Fibroblast of skin of right biceps (primary cell): ENCODE data around the gene JCHAIN.
"Not testable (repeated sequence)": the region's sequence is repeated elsewhere in the genome, so short reads cannot be mapped to it uniquely, and the experiment has no call there.

Source experiments
- DNase-seq: peaks from one replicate; pipeline ENCODE4 v3.0.0-alpha.2; 2013

The JCHAIN gene

DNA sequence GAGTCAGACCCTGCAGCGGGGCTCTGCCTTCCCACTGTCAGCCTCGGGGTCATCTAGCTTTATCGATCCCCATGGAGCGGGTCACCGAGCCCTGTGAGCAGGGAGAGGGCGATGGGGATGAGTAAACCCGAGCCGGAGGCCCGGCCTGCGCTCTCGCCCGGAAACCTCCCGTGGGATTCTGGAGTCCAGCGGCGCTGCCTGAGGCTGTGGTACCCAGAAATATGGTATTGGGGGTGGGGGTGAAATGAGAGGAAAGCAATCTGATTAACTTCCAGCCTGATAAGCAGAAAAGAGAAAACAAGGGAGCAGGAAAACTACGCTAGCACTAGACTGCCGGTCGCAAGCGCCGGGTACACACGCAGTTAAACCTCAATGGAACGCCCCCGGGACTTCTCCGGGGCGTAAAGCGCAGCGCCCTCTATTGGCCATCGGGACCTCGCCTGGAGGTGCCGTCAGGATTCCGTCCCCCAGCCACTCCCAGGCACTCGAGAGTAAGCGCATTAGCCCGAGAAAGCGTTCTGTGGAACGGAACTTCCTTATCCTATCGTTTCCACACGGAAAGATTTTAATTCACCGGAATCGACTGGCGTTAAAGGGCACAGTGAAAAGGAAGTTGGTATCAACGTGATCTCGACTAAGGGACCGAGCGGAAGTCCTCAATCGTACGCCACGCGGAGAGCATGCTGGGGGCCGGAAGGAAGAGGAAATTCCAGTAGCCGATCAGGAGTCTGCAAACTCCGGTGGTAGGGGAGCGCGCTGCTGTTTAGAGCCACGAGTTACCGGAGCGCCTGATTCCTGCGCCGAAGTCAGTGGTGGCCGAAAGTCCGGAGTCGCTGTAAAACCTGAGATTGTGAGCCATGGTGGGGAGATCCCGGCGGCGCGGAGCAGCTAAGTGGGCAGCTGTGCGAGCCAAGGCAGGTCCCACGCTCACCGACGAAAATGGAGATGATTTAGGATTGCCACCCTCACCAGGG is 21.8 kb upstream of the JCHAIN start, which contains the start of gene UTP3:
UTP3 (plus strand) TSS at position 712 of the 974 bp plus-strand sequence; CDS start at position 858, 146 bp downstream.
- DNase-seq = peak; percentile 100

DNA sequence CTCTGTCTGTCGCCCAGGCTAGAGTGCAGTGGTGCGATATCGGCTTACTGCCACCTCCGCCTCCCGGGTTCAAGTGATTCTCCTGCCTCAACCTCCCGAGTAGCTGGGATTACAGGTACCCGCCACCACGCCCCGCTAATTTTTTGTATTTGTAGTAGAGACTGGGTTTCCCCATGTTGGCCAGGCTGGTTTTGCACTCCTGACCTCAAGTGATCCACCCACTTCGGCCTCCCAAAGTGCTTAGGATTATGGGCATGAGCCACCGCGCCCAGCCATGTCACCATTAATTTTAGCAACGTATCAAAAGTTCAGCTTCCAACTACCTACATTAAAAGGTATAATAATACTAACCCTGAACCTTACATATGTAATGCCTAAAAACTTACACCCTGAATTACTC is 21.1 kb upstream of the JCHAIN start:
- no peak for DNase-seq

DNA sequence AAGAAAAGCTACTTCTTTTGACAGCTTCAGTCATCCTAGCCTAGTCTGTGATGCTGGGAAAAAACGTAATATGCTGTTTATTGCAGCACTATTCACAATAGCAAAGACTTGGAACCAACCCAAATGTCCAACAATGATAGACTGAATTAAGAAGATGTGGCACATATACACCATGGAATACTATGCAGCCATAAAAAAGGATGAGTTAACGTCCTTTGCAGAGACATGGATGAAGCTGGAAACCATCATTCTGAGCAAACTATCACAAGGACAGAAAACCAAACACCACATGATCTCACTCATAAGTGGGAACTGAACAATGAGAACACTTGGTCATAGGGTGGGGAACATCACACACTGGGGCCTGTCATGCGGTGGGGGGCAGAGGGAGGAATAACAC is 15.8 kb upstream of the JCHAIN start:
- not testable (repeated sequence) for DNase-seq

DNA sequence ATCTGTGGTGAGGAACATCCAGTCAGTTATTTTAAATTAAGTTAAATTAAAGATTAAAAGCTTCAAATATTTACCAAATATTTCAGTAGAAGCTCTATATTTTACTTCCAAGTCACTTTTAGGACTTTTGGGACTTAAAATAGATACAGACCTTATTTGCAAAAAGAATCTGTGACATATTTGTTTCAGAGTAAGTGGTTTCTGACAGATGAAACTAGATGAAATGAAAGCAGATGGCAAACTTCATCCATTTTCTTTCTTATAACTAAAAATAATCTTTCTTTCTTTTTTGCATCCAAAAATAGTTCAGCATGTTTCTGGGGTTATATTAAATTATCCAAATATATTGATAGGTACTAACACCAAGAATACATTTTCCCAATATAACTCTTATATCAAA is 15.4 kb upstream of the JCHAIN start:
- no peak for DNase-seq

DNA sequence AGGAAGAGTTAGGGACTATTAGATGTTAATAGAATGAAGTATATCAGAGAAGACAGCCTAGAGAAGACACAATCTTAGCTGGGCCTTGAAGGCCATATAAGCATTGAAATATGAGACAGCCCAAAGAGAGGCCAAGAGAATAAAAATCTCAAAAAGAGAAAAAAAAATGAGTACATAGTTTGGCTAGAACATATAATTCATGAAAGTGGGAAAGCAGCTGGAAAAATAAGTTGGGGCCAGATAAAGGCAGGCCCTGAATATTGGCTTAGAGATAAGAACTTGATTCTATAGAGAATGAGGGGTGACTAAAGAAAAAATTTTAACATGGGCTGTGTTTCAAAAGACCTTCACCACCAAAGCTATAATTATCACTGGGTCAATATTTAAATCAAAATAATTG is 14.6 kb upstream of the JCHAIN start:
- no peak for DNase-seq

DNA sequence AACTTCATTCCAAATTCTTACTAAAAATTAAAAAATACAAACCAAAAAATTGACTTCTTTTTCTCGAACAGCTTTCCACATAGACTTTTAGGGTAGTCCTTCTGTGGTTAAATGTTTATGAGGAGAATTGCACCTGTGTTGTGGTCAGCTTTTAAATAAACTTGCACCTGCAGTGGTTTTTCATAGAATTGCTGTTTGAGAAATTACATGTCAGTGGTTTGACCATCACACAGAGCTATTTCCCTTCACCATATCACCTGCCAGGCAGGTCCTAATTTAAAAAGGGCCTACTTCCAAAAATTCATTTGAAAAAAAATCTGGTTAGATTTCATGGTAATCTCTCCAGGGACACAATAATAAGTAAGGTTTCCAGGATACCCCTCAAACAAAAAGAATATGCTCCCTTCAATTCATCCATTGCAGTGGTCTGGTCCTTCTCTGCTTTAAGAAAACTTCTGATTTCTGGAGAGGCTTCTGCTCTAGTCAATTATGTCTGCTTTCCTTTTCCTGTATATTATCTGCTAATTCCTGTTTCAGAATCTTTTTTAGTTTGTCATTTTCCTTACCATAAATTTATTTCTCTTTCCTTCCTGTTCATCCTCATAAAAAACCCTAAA is 12.2 kb upstream of the JCHAIN start:
- DNase-seq = no peak

DNA sequence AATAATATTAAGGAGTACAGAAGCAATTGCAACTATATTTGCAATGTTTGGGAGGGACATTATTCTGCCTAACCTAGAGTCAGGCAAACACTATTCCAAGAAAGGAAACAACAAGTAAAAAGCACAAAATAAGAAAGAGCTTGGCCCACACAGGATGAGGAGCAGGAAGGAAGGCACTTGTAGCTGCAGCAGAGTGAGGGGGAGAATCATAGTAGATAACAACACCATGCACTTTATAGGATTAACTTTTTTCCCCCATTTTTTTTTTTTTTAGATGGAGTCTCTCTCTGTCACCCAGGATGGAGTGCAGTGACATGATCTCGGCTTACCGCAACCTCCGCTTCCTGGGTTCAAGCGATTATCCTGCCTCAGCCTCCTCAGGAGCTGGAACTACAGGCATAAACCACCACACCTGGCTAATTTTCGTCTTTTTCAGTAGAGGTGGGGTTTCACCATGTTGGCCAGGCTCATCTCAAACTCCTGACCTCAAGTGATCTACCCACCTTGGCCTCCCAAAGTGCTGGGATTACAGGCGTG is 10.3 kb upstream of the JCHAIN start:
- DNase-seq = no peak

DNA sequence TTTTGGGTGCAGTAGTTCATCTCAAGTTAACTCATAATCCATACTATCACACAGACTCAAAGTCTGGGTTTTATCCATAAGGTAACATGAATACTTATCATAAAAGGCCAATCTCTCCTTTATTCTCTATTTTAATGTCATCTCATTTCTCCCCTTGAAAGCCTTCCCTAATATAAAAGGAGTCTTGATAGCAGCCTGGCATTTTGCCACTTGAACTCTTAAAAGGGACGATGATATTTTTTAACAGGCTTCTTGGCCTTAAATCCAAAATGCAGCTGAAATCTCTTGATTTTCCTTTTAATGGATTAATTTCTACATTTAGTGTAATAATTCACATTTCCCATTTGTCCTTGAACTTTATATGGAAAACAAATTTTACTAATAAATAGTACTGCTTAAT is 8.4 kb upstream of the JCHAIN start:
- DNase-seq = no peak

DNA sequence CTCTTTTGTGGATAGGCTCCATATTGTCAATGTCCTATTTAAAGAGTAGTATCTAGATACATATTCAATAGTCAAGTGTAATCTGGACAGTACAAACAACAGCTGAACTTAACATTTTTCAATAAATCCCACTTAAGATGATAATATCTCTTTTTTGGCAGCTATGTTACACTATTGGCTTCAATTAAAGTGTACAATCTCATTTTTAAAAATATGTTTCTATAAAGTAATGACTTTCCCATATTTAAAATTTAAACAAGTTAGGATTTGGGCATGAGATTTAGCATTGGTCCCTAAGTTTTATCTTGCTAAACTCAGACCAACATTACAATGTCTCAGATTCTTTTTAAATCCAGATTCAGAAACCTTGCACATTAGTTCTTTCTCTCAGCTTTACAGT is 7.9 kb upstream of the JCHAIN start:
- no peak for DNase-seq

DNA sequence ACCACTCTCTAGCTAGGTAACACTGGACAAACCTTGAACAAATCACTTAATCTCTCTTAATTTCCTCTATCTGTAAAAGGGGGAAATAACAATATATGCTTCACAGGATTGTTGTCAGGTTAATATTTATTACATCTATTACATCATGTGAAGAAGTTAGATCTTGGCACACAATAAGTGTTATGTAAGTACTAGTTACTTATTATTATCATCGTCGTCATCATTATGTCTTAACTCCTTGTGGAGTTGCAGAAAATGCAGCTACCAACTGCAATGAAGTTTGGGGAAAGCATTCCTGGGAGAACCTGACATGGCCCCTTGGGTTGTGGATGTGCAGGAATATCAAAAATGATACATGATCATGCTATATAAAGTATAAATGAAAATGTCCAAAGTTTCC is 4.8 kb upstream of the JCHAIN start:
- DNase-seq = no peak

DNA sequence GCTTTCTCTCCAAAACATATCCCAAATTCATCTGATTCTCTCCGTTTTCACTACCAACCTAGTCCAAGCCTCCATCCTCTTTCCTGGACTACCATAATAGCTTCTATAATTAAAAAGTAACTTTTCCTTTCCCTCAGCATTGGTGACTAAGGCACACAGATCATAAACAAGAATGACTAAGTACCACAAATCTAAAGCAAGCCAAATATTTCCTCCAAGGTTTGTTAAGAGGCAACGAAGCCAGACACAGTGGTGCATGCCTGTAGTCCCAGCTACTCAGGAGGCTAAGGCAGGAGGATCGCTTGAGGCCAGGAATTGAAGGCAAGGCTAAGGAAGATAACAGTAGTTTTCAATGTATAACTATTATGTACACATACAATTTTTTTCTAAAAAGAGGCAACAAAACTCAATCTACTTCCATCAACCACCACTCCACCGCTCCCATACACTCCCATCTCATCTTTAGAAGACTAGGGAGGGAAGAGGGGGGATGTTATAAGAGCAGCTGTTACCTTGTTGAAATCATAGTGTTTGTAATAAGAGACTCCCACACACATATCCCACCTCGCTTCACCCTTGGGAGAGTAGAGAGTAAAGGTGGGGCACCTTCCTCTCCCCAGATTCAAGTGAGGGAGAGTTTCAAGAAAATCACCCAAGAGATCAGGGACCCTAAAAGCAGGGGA is 4.2 kb upstream of the JCHAIN start:
- peak; percentile 70 for DNase-seq

DNA sequence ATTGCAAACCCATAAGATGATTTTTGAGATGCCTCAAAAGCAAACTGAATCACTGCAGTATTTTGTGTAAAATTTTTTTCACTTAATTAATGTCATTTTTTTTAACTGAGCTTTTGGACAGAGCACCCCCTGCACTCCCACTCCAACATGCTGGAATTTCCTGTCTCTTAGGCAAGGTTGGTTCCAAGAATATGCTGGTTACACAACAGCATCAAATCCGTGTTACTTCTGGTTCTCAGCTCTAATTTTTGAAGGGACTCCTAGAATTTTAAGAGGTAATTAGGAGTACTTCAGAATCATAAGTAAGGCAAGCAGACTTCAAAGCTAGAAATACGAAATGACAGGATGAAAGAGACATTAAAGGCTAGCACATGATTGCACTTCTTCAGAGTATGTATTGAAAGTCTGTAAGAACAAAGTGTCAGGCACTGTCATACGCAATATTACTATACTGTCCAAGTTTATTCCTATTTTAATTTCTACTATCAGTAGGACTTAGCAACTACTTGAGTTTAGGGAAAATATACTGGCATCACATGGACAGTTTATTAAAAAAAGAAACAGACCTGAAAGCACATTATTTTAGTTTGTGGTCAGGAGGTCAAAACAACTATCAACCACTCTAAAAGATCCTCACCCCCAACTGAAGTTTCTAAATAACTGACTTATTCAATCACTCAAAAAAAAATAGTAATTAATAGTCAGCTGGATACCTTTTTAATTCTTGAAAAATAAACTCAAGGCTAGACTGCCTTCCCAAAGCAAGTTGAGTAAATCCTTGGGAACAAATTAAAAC is 1.6 kb upstream of the JCHAIN start:
- peak; percentile 68 for DNase-seq

DNA sequence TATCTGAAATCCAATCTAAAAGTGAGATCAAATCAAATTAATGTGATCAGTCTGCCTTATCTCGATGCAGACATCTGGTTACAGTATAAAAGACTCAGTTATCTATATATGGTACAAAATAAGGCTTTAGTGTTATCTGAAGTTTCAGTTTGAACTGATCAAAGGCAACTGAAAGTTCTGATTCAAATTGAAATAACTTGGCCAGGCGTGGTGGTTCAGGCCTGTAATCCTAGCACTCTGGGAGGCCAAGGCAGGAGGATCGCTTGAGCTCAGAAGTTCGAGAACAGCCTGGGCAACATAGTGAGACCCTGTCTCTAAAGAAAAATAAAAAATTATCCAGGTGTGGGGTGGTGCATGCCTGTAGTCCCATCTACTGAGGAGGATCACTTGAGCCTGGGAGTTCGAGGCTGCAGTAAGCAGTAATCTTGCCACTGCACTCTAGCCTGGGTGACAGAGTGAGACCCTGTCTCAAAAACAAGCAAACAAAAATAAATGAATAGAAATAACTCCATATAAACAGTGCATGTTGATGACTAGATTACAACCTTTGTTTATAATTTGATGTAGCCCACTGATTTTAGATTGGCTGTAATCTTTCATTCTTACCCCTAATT is 4.9 kb downstream of the JCHAIN start:
- not testable (repeated sequence) for DNase-seq

DNA sequence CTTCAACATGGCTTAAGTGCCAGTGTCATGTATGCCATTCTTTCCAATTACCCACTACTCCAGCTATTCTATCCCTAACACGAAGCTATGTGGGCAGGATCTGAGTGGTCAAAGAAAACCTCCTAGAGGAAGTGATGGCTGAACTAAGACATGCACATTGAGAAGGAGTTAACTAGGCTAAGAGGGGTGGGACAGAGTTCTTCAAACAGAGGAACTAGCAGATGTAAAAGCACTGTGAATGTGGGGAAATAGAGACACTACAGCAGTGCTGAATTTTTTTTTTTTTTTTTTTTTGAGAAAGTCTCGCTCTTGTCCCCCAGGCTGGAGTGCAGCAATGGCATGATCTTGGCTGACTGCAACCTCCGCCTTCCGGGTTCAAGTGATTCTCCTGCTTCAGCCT is 6.2 kb downstream of the JCHAIN start:
- DNase-seq = no peak

DNA sequence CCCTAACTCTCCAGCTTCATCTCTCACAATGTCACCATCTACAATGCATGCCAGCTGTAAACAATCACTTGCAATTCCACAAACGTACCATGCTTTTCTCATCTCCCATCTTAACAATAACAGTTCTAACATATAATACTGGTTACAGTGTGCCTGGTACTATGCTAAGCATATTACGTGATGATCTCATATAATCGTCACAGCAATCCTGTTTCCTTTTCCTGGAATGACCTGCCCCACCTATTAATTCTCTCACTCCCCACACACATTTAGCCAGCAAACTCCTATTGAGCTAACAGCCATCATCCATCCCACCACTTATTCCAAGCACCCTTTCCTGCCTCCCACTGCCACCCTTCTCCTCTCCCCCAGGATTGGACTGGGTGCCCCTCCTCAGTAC is 7.9 kb downstream of the JCHAIN start:
- DNase-seq = no peak

DNA sequence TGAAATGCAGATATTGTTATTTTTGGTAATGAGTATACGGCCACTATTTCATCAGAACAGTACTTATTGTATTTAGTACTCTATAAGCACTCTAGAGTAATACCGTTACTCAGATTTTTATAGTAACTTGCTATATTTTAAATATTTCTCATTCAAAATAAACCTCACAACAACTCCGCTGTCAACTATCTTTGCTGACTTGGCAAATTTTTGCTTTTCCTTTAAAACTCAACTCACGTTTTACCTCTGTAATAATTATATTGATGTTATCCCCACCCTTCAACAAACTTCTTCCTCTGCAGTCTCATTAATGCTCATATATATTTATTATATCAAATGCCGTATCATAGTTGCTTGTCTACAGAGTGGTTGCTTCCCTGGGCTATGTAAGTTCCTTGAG is 9.0 kb downstream of the JCHAIN start:
- no peak for DNase-seq

DNA sequence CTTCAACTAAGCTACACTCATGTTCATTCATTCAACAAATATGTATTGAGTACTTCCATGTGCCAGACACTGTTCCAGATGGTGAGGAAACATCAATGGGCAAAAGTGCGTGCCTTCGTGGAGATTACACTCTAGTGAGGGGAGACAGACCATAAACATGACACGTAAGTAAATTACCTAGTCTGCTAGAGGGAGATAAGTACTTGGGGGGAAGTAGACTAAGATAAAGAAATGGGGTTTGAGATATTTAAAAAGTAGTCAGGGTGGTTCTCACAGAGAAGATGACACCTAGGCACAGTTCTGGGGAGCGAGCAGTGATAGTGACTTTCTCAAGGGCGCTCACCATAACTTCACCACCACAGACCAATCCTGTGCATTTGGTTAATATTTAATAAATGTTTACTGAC is 11.7 kb downstream of the JCHAIN start:
- DNase-seq = peak; percentile 31

DNA sequence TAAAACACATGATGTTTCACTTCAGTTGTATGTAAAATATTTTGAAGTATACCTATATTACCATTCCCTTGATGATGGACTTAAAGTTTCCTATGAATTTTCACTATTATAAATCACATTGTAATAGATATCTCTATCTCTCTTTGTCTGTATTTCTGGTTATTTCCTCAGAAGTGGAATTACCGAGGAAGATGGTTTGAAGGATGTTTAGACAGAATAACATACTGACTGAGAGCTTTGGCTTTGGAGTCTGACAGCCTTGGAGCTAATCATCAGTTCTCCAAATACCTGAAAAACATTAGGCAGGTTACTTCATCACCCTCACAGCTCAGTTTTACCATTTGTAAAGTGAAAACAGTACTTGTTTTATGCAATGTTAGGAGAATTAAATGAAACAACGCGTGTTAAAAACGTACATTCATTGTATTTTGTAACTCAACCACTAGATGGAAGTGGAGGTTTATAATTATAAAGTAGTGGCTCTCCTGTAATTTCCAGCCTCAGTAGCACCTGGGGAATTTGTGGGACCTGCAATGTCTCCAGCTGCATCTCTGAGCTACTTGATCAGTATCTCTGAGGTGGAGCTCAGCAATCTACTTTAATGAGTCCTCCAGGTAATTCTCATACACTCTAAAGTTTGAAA is 14.3 kb downstream of the JCHAIN start:
- peak; percentile 39 for DNase-seq

DNA sequence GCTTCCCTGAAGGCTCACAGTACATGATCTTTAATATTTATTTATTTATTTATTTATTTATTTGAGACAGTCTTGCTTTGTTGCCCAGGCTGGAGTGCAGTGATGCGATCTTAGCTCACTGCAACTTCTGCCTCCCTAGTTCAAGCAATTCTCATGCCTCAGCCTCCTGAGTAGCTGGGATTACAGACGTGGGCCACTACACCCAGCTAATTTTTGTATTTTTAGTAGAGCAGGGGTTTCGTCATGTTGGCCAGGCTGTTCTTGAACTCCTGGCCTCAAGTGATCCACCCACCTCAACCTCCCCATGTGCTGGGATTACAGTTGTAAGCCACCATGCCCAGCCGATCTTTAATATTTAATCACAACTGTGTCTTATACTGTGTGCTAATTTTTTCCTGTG is 15.6 kb downstream of the JCHAIN start:
- not testable (repeated sequence) for DNase-seq

DNA sequence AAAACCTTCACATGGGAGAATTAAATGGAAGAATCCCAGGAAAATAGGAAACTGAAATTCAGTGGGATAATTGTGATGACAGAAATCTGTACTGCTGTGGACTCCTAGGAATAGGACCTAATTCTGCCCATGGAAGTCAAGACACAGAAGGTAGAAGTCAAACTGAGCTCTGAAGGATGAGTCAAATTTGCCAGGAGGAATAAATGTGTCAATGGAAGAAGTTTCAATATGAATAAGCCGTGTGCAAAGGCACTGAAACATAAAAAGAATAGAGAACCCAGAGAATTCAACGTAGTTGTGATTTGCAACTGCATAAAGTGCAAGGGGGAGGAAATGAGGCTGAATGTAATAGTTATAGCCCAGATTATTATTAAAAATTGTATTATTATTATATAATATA is 26.1 kb downstream of the JCHAIN start:
- no peak for DNase-seq

DNA sequence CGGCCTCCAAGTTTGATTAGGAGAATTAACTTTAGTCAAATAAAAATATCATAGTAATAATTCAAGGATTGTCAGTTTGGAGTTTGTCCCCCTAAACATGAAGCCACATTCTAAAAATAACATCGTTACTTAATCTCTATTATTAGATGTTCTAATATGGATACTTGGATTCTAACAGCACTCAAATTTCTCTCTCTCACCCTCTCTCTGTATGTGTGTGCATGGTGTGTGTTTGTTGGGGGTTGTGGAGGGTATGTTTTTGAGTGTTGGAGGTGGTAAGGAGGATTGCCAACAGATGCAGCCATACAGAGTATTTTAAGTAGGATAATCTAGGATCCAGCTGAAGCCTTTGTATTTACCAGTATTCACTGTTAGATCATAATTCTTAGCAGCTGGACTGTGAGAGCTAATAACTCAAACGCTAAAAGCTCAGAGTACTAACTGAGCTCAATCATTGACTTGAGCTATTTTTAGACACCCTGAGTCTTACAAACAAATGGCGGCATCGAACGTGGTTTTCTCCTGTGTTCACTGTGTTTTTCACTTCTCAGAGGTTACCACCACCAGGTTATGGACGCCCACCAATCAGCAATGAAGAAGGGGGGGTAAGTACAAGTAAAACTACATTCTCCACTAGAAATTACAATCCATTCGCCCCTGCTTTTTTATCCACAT is 28.9 kb downstream of the JCHAIN start:
- DNase-seq = peak; percentile 36
